HepG2 (cell line): ENCODE data around the gene SYNDIG1. TPM values are rescaled to one million over a fixed set of nuclear protein-coding genes. Genes with fewer than 3 reads are reported as not detected.

Experiments
- ATAC-seq: fragments of 200-7000 bp; cut with Tn5 transposase; 3 replicates; pipeline ENCODE4 v1.9.1; 2020; ENCODE audit warnings: mild to moderate bottlenecking, moderate library complexity
- BruUV-seq: library from RNA; stranded (reverse); fragments of 400-500 nt; replicated peaks from 2 replicates; lab custom pipeline; 2021; lab: Mats Ljungman, UMichigan
- CTCF ChIA-PET: fragments of 300-600 bp; formaldehyde crosslinking; extraction: SDS; loops from one replicate; lab custom pipeline; 2021; ENCODE audit warnings: low total read pairs, inconsistent platforms, low intra/inter-chr PET ratio; lab: Yijun Ruan, JAX
- POLR2A ChIA-PET: fragments of 350-600 bp; sonication (Branson Sonifier 250); formaldehyde crosslinking; loops from one replicate; lab custom pipeline; 2020; ENCODE audit warnings: antibody characterized with exemption, inconsistent platforms; lab: Yijun Ruan, JAX
- DNase-seq: peaks from one replicate; pipeline ENCODE4 v3.0.0-alpha.2; 2015; ENCODE audit warnings: low spot score
- FAIRE-seq: peaks from 3 replicates; lab custom pipeline; 2011; peaks lifted over from hg19 to GRCh38; lab: Jason Lieb, UNC
- H2AFZ ChIP-seq: one replicate; pipeline ENCODE4 v1.6.1; 2011; ENCODE audit warnings: low read length, inconsistent platforms
- H3K27ac ChIP-seq: fragments of 300-600 bp; 3 replicates; pipeline ENCODE4 v1.8.0; 2011; ENCODE audit warnings: mixed run types, mild to moderate bottlenecking, mixed read lengths, low read length, inconsistent platforms; ENCODE audit not compliant: insufficient read depth; ENCODE audit errors: extremely low read length
- H3K27me3 ChIP-seq, 2 experiments: fragments of 200-600 bp in 1 of 2; 2 replicates in 1 of 2; 3 replicates in 1 of 2; pipeline versions ENCODE4 v1.6.0 to v1.8.0; 2011; ENCODE audit warnings: low read length in 2 of 2, mild to moderate bottlenecking in 2 of 2, moderate library complexity in 2 of 2, inconsistent platforms in 1 of 2; ENCODE audit not compliant: insufficient read depth in 2 of 2, control insufficient read depth in 1 of 2
- H3K36me3 ChIP-seq, 2 experiments: fragments of 200-600 bp in 1 of 2; replicated peaks in 1 of 2; 2 replicates in 1 of 2; 3 replicates in 1 of 2; pipeline versions ENCODE4 v1.5.1 to v1.8.0; 2011; ENCODE audit warnings: low read length in 2 of 2, inconsistent platforms in 1 of 2; ENCODE audit not compliant: insufficient read depth in 2 of 2, control insufficient read depth in 1 of 2
- H3K4me1 ChIP-seq: 2 replicates; pipeline ENCODE4 v1.5.1; 2012; ENCODE audit warnings: low read length, inconsistent platforms; ENCODE audit not compliant: insufficient read depth
- H3K4me2 ChIP-seq: 2 replicates; pipeline ENCODE4 v1.6.0; 2011; ENCODE audit warnings: low read depth, low read length, inconsistent platforms
- H3K4me3 ChIP-seq, 3 experiments: fragments of 200-600 bp in 1 of 3; sonication (generic), shearing (Covaris generic) in 1 of 3; replicated peaks in 1 of 3; 2 replicates each; pipeline ENCODE4 v1.5.1; 2011 to 2016; ENCODE audit warnings: low read length in 3 of 3, inconsistent platforms in 2 of 3, low read depth in 2 of 3, mild to moderate bottlenecking in 2 of 3, control low read depth in 1 of 3, mixed read lengths in 1 of 3; ENCODE audit not compliant: insufficient read depth in 1 of 3
- H3K79me2 ChIP-seq: one replicate; pipeline ENCODE4 v1.6.1; 2011; ENCODE audit warnings: low read length, inconsistent platforms; ENCODE audit not compliant: insufficient read depth
- H3K9ac ChIP-seq: 2 replicates; pipeline ENCODE4 v1.6.0; 2011; ENCODE audit warnings: mild to moderate bottlenecking, low read depth, low read length, inconsistent platforms; ENCODE audit not compliant: insufficient read depth
- H3K9me3 ChIP-seq: 2 replicates; pipeline ENCODE4 v1.5.1; 2012; ENCODE audit warnings: mild to moderate bottlenecking, low read length
- H4K20me1 ChIP-seq: 2 replicates; pipeline ENCODE4 v1.6.0; 2011; ENCODE audit warnings: inconsistent platforms, mild to moderate bottlenecking, low read length, moderate library complexity; ENCODE audit not compliant: insufficient read depth
- HIVEP1 ChIP-seq: sonication (generic); formaldehyde crosslinking; IDR thresholded peaks from 2 replicates; pipeline ENCODE4 v1.4.0; 2020; ENCODE audit warnings: mild to moderate bottlenecking, missing genetic modification reagents
- HNRNPLL ChIP-seq: fragments of 200-400 bp; formaldehyde crosslinking; IDR thresholded peaks from 2 replicates; pipeline ENCODE4 v1.6.1; 2017; ENCODE audit warnings: mild to moderate bottlenecking, low read depth, low read length; ENCODE audit not compliant: poor library complexity, severe bottlenecking
- KLF12 ChIP-seq: sonication (generic); formaldehyde crosslinking; IDR thresholded peaks from 2 replicates; pipeline ENCODE4 v1.4.0; 2020; ENCODE audit warnings: missing genetic modification reagents, borderline replicate concordance
- MAZ ChIP-seq, 2 experiments: sonication (generic) in 1 of 2; formaldehyde crosslinking in 1 of 2; IDR thresholded peaks; 2 replicates each; pipeline versions ENCODE4 v1.5.0 to v1.6.1; 2012 to 2020; ENCODE audit warnings: low read depth in 2 of 2, mild to moderate bottlenecking in 2 of 2, borderline replicate concordance in 1 of 2, improper control_type of control experiment in 1 of 2, low read length in 1 of 2, missing genetic modification reagents in 1 of 2, moderate library complexity in 1 of 2
- ZNF292 ChIP-seq: sonication (generic); formaldehyde crosslinking; IDR thresholded peaks from 2 replicates; pipeline ENCODE4 v1.8.1; 2022; ENCODE audit warnings: mild to moderate bottlenecking, low read depth, missing genetic modification reagents, borderline replicate concordance
- ZNF296 ChIP-seq: sonication (generic); formaldehyde crosslinking; conservative IDR thresholded peaks from 2 replicates; pipeline ENCODE4 v1.5.0; 2020; ENCODE audit warnings: mild to moderate bottlenecking, missing genetic modification reagents
- ZNF350 ChIP-seq: sonication (generic); formaldehyde crosslinking; IDR thresholded peaks from 2 replicates; pipeline ENCODE4 v1.4.0; 2020; ENCODE audit warnings: mild to moderate bottlenecking, low read depth, missing genetic modification reagents, borderline replicate concordance
- ZNF512B ChIP-seq: sonication (generic); formaldehyde crosslinking; IDR thresholded peaks from 2 replicates; pipeline ENCODE4 v1.5.1; 2020; ENCODE audit warnings: missing genetic modification reagents, mild to moderate bottlenecking, borderline replicate concordance
- ZNF768 ChIP-seq: sonication (generic); formaldehyde crosslinking; IDR thresholded peaks from 2 replicates; pipeline ENCODE4 v1.4.0; 2020; ENCODE audit warnings: missing genetic modification reagents
- ZNF879 ChIP-seq: sonication (generic); formaldehyde crosslinking; IDR thresholded peaks from 2 replicates; pipeline ENCODE4 v1.8.1; 2023; ENCODE audit warnings: missing genetic modification reagents
- WGBS: methylation state at CpG from one replicate; pipeline ENCODE4 v1.1.6; 2017; ENCODE audit warnings: low lambda C conversion rate; 5-methylcytosine and 5-hydroxymethylcytosine counted together
- in situ Hi-C: cut with HindIII; loops from 2 replicates; pipeline ENCODE4 v1.10.0; 2017; ENCODE audit warnings: low pct_unique_long_range_greater_than_20kb; ENCODE audit not compliant: extremely low pct_ligation_motif_present
- intact Hi-C: fragments of 100-400 bp; cut with micrococcal nuclease; formaldehyde crosslinking; loops from one replicate; pipeline ENCODE4 v1.10.0; 2022; ENCODE audit not compliant: unreplicated experiment
- polyA plus RNA-seq, 8 experiments: library from polyadenylated mRNA; depleted of rRNA in 3 of 8; stranded (reverse) in 7 of 8; unstranded in 1 of 8; fragments of >200 nt; fragmentation: Illumina TruSeq in 4 of 8; extraction: Trizol in 4 of 8; gene quantifications; 2 replicates each; pipeline versions ENCODE4 v1.2.1 to v1.2.3, GENCODE V29; 2011 to 2016; ENCODE audit warnings: low read depth in 4 of 8, missing spikeins in 1 of 8, mixed read lengths in 1 of 8; ENCODE audit not compliant: insufficient read depth in 1 of 8
- total RNA-seq, 5 experiments: library from RNA; depleted of rRNA; stranded (reverse); fragments of >200 nt; fragmentation: Illumina TruSeq; extraction: Trizol; gene quantifications; 2 replicates each; pipeline ENCODE4 v1.2.3, GENCODE V29; 2016; ENCODE audit warnings: low read depth in 1 of 5
- TF ChIP-seq, protein P1 (sequence below): sonication (generic); formaldehyde crosslinking; IDR thresholded peaks from 2 replicates; pipeline ENCODE4 v1.4.0; 2020; ENCODE audit warnings: missing genetic modification reagents

The SYNDIG1 gene
- total and polyA plus RNA-seq, 2 of the 13 experiments (the other 11 are each of a cell fraction or from before 2014, with no cell fraction given), result not detected

GRCh38 chr20:24531202-24531601 lies 61.8 kb downstream of the SYNDIG1 start:
- ATAC-seq, result no peak
- TF ChIP-seq ZNF292 (CRISPR knock-in tag), result no peak
- TF ChIP-seq ZNF879, result no peak
- no peak for TF ChIP-seq MAZ (IDR thresholded peaks at IDR 0.05; ENCODE audit: borderline replicate concordance, low read depth, low read length)
- TF ChIP-seq MAZ (CRISPR knock-in tag; IDR thresholded peaks at IDR 0.05; ENCODE audit: low read depth), result no peak
- TF ChIP-seq HNRNPLL, result no peak
- no peak for TF ChIP-seq KLF12 (CRISPR knock-in tag)
- in situ Hi-C loops, result no loop called here

GRCh38 chr20:24531631-24532419 lies 62.4 kb downstream of the SYNDIG1 start:
- 1% methylated on average over 6 of the region's 6 CpGs for WGBS
- no peaks in the 10 kb centered on the region for H3K79me2 ChIP-seq
- FAIRE-seq, result no peak
- TF ChIP-seq ZNF512B (CRISPR knock-in tag), result no peak
- TF ChIP-seq ZNF350, result no peak
- no peak for TF ChIP-seq ZNF768
- TF ChIP-seq, protein P1, sequence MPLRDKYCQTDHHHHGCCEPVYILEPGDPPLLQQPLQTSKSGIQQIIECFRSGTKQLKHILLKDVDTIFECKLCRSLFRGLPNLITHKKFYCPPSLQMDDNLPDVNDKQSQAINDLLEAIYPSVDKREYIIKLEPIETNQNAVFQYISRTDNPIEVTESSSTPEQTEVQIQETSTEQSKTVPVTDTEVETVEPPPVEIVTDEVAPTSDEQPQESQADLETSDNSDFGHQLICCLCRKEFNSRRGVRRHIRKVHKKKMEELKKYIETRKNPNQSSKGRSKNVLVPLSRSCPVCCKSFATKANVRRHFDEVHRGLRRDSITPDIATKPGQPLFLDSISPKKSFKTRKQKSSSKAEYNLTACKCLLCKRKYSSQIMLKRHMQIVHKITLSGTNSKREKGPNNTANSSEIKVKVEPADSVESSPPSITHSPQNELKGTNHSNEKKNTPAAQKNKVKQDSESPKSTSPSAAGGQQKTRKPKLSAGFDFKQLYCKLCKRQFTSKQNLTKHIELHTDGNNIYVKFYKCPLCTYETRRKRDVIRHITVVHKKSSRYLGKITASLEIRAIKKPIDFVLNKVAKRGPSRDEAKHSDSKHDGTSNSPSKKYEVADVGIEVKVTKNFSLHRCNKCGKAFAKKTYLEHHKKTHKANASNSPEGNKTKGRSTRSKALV (CRISPR knock-in tag), result no peak
- no peak for TF ChIP-seq HIVEP1 (CRISPR knock-in tag)
- no peak for TF ChIP-seq ZNF296 (CRISPR knock-in tag)

More at GRCh38 chr20:24531202-24531601, 61.8 kb downstream of the SYNDIG1 start:
- intact Hi-C loops, result no loop called here
- under 1% methylated on average over 4 of the region's 4 CpGs for WGBS
- no TSS peak for BruUV-seq
- H4K20me1 ChIP-seq, result no peaks in the 10 kb centered on the region
- H3K27me3 ChIP-seq, result peaks cover 0 to 4% of the 10 kb centered on the region in 2 experiments; a peak in 2 of 5 replicates
- CTCF ChIA-PET, result no interaction called here
- no peak overlapping the region for H3K4me3 ChIP-seq
- no peaks in the 10 kb centered on the region for H3K9me3 ChIP-seq
- H3K4me1 ChIP-seq, result no peaks in the 10 kb centered on the region
- H2AFZ ChIP-seq, result no peak overlapping the region
- no peak for DNase-seq
- H3K36me3 ChIP-seq, result no peaks in the 10 kb centered on the region
- no peaks in the 10 kb centered on the region for H3K79me2 ChIP-seq
- no peak overlapping the region for H3K4me2 ChIP-seq
- POLR2A ChIA-PET, result no interaction called here
- no peak for FAIRE-seq
- no peak overlapping the region for H3K27ac ChIP-seq
- no peak overlapping the region for H3K9ac ChIP-seq

More at GRCh38 chr20:24531631-24532419, 62.4 kb downstream of the SYNDIG1 start:
- H3K36me3 ChIP-seq, result no peaks in the 10 kb centered on the region
- H3K4me2 ChIP-seq, result no peak overlapping the region
- no peaks in the 10 kb centered on the region for H4K20me1 ChIP-seq
- no peaks in the 10 kb centered on the region for H3K9me3 ChIP-seq
- POLR2A ChIA-PET, result no interaction called here
- no peak overlapping the region for H3K9ac ChIP-seq
- intact Hi-C loops (no loop called here), in situ Hi-C loops (no loop called here)
- no peak overlapping the region for H2AFZ ChIP-seq
- no TSS peak for BruUV-seq
- no peaks in the 10 kb centered on the region for H3K4me1 ChIP-seq
- no peak for ATAC-seq
- DNase-seq, result no peak
- CTCF ChIA-PET, result no interaction called here
- no peak overlapping the region for H3K27ac ChIP-seq
- no peak overlapping the region for H3K4me3 ChIP-seq
- peaks cover 0 to 4% of the 10 kb centered on the region in 2 experiments; a peak in 2 of 5 replicates for H3K27me3 ChIP-seq
